Sigmoid colon (tissue), 3 donors: Measurements from ENCODE around the gene TANK.

Source experiments
- CTCF ChIP-seq, 4 experiments: fragments of 450-650 bp in 3 of 4; fragments of 200-600 bp in 1 of 4; IDR thresholded peaks; one replicate each; pipeline ENCODE4 v1.5.1; 2016 to 2019; ENCODE audit warnings: antibody characterized with exemption in 4 of 4, mild to moderate bottlenecking in 3 of 4, moderate library complexity in 2 of 4
- POLR2A ChIP-seq, 2 donors: fragments of 450-650 bp; IDR thresholded peaks; one replicate each; pipeline ENCODE4 v1.6.1; 2016; ENCODE audit warnings: antibody characterized with exemption in 2 of 2, mild to moderate bottlenecking in 2 of 2, moderate library complexity in 2 of 2

- no peak for TF ChIP-seq CTCF (IDR thresholded peaks at IDR 0.05)
- no peak for TF ChIP-seq POLR2A (IDR thresholded peaks at IDR 0.05)
These were observed 6.5 kb downstream of the TANK start for GRCh38 chr2:161166538-161167409.
